GM21390 (cell line): Measurements from ENCODE around the gene CFAP97.

Experiments
- ATAC-seq: cut with Tn5 transposase; IDR thresholded peaks from one replicate; pipeline ENCODE4 v1.9.1; 2021; ENCODE audit not compliant: unreplicated experiment

The CFAP97 gene

GRCh38 chr4:185110375-185110823, 93.4 kb downstream of the CFAP97 start:
- ATAC-seq = no peak

DNA sequence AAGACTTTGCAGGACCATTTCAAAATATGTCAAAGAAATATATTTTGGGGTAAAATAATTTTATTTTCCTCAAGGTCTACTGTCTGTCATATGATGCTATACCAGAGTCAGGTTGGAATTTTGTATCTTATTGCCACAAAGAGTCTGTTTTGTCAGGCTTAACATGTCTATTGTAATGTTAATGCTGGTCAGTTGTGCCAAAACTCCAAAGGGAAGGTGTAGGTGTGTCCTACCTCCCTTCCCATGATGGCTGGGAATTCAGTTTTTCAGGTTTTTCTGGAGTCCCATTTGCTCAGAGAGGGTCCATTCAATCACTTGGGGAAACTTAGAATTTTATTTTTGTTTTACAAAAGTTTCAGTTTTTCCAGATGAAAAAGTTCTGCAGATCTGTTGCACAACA, 94.1 kb downstream of the CFAP97 start:
- no peak for ATAC-seq
